ENCODE data around the gene KIN.

GRCh38 chr10:7702288-7702812, 85.4 kb downstream of the KIN start:
- TF ChIP-seq, protein P1, sequence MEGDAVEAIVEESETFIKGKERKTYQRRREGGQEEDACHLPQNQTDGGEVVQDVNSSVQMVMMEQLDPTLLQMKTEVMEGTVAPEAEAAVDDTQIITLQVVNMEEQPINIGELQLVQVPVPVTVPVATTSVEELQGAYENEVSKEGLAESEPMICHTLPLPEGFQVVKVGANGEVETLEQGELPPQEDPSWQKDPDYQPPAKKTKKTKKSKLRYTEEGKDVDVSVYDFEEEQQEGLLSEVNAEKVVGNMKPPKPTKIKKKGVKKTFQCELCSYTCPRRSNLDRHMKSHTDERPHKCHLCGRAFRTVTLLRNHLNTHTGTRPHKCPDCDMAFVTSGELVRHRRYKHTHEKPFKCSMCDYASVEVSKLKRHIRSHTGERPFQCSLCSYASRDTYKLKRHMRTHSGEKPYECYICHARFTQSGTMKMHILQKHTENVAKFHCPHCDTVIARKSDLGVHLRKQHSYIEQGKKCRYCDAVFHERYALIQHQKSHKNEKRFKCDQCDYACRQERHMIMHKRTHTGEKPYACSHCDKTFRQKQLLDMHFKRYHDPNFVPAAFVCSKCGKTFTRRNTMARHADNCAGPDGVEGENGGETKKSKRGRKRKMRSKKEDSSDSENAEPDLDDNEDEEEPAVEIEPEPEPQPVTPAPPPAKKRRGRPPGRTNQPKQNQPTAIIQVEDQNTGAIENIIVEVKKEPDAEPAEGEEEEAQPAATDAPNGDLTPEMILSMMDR (IDR thresholded peaks at IDR 0.05): no peak
- TF ChIP-seq POLR2A (IDR thresholded peaks at IDR 0.05): no peak

Data from adrenal gland (tissue), 5 donors.